8988T (cell line): ENCODE results near the gene LAMP1.
"Not testable (repeated sequence)": the region's sequence is repeated elsewhere in the genome, so short reads cannot be mapped to it uniquely, and the experiment has no call there.

ENCODE experiments used
- DNase-seq: peaks from one replicate; pipeline ENCODE4 v3.0.0; 2011

Gene LAMP1

DNA sequence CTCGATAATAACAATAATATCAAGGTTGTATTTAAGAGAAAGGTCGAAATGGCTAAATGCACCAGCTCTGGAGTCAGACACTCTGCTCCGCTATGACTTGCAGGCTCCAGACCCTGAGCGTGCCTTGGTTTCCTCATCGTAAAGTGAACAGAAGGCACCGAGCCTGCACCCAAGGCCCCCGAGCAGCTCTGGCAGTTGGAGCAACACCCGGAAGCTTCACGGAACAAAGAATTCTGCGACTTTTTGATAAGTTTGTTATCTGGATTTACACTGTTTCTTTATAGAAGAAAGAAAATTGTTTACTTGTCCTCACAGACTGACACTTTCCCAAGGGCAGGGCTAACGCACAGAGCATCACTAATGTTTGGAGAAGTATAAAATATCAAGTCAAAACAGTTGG is 62.5 kb downstream of the LAMP1 start:
- DNase-seq, result no peak

DNA sequence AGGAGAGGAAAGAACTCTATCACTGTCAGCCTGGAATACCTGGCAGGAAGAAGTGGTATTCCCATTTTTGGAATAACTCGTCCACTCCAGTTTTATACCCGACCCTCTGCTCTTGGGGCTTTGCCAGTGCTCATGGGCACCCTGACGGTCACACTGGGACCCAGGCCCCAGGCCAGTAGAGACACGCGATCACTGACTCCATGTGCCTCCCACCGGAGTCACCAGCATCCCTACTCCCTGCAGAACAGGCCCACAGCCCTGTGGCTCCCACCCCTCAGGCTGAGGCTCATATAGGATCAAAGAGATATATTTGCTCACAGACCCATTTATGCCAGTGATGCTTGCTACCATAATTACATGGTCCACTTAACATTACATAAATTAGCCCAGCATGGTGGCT is 63.4 kb downstream of the LAMP1 start:
- DNase-seq, result no peak

DNA sequence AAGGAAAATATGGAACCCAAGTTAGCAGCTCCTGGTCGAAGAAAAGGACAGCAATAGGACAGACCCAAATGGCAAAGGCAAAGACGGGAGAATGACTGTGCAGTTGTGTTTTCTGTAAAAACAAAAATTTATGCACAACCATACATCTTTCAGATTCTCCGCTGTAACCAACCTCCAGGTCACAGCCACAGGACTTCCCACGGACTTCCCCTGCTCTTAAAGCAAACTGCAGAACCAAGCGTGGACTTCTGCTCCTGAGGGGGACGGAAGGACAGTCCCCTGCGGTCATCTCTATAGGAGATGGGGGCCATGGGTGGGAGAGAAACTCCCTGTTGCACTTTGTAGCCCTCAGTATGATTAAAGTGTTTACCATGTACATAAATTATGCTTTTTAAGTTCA is 64.4 kb downstream of the LAMP1 start:
- no peak for DNase-seq

DNA sequence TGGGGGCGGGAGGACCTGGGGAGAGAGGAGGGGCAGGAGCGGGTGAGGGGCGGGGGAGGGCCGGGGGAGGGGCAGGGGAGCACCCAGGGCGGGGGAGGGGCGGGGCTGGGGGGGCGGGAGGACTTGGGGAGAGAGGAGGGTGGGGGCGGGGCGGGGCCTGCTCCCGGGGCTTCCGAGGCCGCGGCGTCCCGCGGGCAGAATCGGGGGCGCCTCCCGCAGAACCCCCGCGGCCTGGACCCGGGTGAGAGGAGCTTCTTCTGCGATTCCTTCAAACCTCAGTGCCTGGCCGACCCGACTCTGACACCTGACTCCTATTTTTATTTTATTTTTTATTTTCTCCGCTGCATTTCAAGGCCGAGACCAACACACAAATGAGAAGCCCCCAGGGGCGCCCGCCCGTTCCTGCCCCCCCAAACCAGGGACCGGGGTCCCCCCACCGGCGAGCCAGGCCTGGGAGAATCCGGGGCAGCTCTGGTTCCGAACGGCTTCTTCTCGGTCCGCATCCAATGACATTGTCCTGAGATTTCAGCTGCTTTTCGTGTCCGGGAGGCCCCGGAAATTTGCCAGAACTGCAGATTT is 67.4 kb downstream of the LAMP1 start:
- peak; percentile 70 for DNase-seq

DNA sequence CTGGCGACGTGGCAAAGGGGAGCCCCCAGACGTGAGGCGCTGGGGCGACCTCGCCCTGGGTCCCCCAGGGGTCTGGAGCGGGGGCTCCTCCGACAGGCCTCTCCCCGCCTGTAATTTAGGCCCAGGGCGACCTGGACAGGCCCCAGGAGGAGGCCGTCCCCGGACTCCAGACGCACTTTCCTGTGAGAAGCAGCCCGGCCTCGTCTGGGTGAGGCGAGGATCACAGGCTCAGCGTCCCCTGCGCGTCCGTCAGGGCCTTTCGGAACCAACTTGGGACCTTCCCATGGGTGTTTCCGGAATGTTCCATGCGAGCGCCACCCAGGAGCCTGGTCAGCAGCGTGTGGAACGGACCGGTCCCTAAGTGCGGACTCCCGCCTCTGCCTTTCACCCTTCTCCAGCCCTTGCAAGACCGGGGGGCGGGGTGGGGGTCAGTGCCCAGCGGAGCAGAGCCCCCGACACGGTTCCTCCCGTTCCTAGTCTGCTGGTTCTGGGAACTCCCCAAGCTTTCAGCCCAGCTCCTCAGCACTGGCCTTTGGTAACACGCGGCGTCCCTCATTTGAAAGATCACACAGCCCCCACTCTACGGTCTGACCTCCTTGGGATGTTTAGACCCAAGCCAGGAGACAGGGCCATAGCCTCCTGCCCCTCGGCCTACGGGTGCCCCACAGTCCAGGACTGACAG is 68.0 kb downstream of the LAMP1 start:
- no peak for DNase-seq

DNA sequence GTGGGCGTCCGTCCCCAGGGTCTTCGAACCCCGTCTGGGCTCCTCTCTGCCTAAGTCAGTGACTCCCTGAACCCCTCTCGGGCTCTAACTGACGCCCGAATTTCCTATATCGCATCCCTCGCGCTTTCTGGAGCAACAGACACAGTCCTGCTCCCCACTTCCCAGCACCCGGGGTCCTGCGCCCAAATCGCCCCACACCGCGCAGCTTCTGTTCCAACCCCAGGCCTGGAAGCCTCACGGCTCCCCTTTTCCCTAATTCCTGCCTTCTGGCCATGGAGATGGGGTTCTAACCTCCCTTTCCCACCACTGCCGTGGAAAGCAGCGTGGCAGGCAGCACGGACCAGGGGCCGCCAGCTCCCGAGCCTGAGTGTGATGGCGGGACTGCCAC is 68.5 kb downstream of the LAMP1 start:
- DNase-seq, result no peak

DNA sequence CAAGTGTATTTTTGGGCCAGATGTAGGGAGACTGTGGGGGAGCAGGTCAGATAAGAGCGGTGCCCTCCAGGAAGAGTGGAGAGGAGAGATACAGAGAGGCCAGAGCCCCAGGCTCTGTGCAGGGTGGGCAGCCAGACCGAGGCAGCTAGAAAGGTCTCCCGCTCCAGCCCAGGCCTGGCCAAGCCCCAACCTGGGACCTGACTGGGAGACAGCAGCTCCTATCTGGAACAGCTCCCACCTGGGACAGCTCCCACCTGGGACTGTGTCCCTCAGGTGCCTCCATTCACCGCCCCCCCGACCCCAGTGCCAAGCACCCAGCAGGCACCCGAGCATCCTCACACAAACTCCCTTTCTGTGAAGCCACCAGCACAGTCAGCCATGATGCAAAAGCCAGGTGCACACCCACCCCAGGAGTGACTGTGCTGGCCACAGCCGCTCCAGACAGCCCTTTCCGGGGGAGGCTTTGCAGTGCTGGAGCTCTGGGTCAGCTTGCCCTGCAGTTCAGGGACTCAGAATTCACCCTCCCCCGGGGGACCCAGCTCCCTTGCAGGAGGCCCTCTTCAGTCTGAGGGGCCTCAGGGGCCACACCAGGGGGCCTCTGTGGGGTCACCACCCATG is 69.0 kb downstream of the LAMP1 start:
- DNase-seq, result no peak

DNA sequence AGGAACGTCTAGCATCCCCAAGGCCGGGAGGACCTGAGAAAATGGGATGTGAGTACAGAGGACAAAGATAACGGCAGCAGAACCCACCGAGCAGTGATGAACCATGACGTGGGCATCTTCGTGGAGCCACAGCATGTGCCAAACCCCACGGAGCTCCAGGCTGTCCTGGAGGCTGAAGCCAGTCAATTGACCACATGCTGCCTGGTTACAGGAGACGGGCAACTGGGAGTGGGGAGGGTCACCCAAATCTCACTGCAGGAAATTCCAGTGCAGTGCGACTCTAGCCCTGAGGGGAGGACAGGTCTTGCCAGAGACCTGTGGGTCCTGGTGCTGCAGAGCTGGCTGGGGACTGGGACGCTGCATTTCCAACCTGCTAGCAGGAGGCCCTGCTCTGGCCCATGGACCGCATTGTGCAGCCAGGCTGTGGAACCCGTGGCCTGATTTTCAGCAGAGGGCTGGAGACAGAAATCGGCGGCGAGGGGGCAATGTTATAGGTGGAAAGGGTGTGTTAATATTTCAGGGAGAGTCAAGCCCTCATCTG is 70.1 kb downstream of the LAMP1 start:
- DNase-seq, result no peak

DNA sequence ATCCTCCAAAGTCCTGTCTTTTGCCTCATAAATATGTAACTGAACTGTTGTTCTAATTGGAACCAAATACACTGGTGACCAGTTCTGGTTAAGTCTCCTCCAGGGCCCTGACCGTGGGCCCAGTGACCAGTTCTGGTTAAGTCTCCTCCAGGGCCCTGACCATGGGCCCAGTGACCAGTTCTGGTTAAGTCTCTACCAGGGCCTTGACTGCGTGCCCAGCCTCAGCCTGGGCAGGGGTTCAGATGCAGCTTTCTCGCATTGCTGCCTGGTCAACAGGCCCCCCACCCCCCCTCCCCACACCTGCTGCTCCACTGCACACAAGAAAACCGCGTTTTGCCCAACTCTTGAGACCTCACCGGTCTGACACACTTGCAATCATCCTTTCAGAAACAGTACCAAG is 70.7 kb downstream of the LAMP1 start:
- DNase-seq, result no peak

DNA sequence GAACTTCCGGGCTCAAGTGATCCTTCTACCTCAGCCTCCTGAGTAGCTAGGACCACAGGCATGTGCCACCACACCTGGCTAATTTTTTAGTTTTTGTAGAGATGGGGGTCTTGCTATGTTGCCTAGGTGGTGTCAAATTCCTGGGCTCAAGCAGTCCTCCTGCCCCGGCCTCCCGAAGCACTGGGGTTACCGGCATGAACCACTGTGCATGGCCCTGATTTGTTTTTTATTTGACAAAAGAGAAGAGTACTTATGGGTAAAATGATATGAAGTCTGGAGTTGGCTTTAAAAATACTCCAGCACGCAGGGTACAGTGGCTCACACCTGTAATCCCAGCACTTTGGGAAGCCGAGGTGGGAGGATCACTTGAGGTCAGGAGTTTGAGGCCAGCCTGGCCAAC is 71.3 kb downstream of the LAMP1 start:
- DNase-seq, result not testable (repeated sequence)

DNA sequence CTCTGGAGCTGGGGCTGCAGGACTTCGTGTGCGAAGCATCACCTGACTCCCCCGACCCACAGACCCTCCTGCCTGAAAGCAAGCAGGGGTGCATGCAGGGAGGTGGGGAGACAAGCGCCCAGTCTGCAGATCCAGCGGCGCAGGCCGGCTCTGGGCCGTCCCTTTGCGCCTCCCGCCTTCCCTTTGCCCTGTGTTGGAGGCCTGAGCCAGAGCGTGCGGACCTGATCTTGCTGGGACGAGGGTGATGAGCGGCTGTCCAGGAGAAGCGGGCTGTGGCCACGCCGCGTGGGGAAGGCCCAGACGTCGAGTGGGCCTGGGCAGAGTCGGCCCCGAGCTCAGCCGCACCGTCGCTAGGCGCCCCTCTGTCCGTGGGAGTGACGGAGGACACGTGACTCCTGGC is 72.2 kb downstream of the LAMP1 start:
- no peak for DNase-seq

DNA sequence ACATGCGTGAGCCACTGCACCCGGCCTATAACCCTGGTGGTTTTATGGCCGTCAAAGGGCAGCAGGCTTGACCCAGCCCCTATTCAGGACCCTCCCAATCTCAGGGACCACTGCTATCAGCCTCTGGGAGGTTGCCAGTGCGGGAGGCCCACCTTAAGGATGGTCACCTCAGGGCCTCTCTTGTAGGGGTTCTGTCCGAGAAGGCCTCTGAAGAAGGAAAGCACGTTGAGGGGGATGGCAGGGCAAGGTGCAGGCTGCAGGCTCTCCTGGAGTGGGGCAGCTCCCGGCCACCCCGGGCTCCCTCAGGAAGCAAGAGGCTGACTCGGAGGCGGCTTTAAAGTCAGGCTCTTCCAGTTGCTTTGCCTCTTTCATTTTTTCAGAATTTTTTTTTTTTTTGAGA is 72.8 kb downstream of the LAMP1 start:
- DNase-seq, result no peak

DNA sequence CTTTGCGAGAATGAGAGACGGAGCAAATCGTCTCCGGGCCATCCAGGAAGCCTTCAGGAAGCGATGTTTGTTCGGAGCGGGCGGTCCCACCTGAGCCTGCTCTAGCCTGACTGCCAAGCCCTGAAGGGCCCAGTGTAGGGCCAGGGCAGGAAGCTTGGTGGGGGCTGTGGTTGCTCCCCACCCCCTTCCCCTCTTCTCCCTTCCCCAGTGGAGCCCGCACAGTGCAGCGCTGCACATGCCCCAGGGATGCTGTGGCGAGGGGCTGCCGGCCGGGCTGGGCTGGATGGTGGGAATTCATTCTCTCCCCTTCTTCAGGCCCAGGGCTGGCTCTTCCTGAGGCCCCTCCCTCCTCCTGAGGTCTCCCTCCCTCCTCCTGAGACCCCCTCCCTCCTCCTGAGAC is 74.0 kb downstream of the LAMP1 start:
- DNase-seq, result no peak

DNA sequence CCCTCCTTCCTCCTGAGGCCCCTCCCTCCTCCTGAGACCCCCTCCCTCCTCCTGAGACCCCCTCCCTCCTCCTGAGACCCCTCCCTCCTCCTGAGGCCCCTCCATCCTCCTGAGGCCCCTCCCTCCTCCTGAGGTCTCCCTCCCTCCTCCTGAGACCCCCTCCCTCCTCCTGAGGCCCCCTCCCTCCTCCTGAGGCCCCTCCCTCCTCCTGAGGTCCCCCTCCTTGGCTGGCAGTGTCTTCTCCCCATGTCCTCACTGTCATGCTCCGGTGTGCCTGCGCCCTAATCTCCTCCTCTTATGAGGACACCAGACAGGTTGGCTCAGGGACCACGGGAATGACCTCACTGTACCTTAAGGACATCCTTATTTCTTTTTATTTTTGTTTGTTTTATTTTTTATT is 74.7 kb downstream of the LAMP1 start:
- DNase-seq, result not testable (repeated sequence)
